Uterus (tissue), 4 donors: Measurements from ENCODE around the gene TIMP3. TPM values are rescaled to one million over a fixed set of nuclear protein-coding genes. Genes with fewer than 3 reads are reported as not detected.

Experiments used
- DNase-seq, 2 donors: peaks; one replicate each; pipeline ENCODE4 v3.0.0-alpha.2; 2019 to 2020
- H3K27ac ChIP-seq, 2 donors: fragments of 200-600 bp; sonication (generic); 1 replicate in 1 of 2; 2 replicates in 1 of 2; pipeline ENCODE4 v1.5.1; 2016 to 2018
- H3K27me3 ChIP-seq, 2 donors: fragments of 200-600 bp; sonication (generic); one replicate each; pipeline ENCODE4 v1.5.1; 2018 to 2019; ENCODE audit warnings: control low read depth in 1 of 2
- H3K36me3 ChIP-seq, 2 donors: fragments of 200-600 bp; sonication (generic); one replicate each; pipeline ENCODE4 v1.5.1; 2019; ENCODE audit warnings: control low read depth in 1 of 2
- H3K4me1 ChIP-seq, 2 donors: fragments of 200-600 bp; sonication (generic); one replicate each; pipeline ENCODE4 v1.5.1; 2018 to 2019; ENCODE audit warnings: control low read depth in 1 of 2
- H3K4me3 ChIP-seq, 2 donors: fragments of 200-600 bp; sonication (generic); 1 replicate in 1 of 2; 2 replicates in 1 of 2; pipeline ENCODE4 v1.5.1; 2018 to 2019; ENCODE audit warnings: mild to moderate bottlenecking in 1 of 2
- H3K9me3 ChIP-seq, 2 donors: fragments of 200-600 bp; sonication (generic); one replicate each; pipeline ENCODE4 v1.5.1; 2019; ENCODE audit warnings: control low read depth in 1 of 2
- POLR2A ChIP-seq, 2 donors: fragments of 450-650 bp; IDR thresholded peaks; one replicate each; pipeline ENCODE4 v1.6.1; 2016; ENCODE audit warnings: antibody characterized with exemption in 2 of 2, mild to moderate bottlenecking in 1 of 2, moderate library complexity in 1 of 2
- intact Hi-C: fragments of 100-400 bp; cut with DNase I; formaldehyde crosslinking; loops from one replicate; pipeline ENCODE4 v1.15.1; 2023; ENCODE audit warnings: low total_unique reads
- total RNA-seq, 4 donors: library from RNA; depleted of rRNA in 3 of 4; stranded (reverse); fragments of >200 nt in 3 of 4; gene quantifications; one replicate each; pipeline versions ENCODE4 v1.1.0 to v1.2.4, GENCODE V29; 2014 to 2023
- TF ChIP-seq, protein P1 (sequence below), 4 experiments: fragments of 200-600 bp in 2 of 4; fragments of 450-650 bp in 2 of 4; sonication (generic) in 2 of 4; IDR thresholded peaks; one replicate each; pipeline ENCODE4 v1.5.1; 2016 to 2019; ENCODE audit warnings: antibody characterized with exemption in 4 of 4, mild to moderate bottlenecking in 2 of 4, moderate library complexity in 1 of 4
- donor health status: DM: yes; HTN: yes; CAD: no.

TIMP3 gene
- total RNA-seq, 4 donors from 2014 or later = 192 to 702 (median 423) TPM

DNA sequence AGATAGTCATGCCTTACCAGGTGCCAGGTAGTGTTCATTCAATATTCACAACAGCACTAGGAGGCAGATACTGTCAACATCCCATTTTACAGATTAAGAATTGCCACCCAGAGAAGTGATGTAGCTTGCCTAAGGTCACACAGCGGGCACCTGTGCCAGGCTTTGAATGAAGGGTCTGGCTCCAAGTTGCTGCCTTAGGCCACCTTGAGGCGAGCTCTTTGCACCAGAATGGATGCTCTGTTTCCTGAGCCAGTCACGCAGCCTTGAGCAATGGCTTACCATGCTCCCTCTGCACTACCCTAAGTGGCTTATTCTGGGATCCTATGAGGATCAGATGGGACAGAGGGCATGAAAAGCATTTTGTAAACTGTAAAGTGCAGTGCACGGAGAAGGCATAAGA, 25.1 kb upstream of the TIMP3 start:
- no peak for DNase-seq
- Histone ChIP-seq H3K27me3 (no peaks in the 10 kb centered on the region), H3K9me3 (no peaks in the 10 kb centered on the region), H3K4me3 (no peak overlapping the region), H3K4me1 (no peaks in the 10 kb centered on the region), H3K36me3 (no peaks in the 10 kb centered on the region), H3K27ac (no peak overlapping the region)
- TF ChIP-seq POLR2A (IDR thresholded peaks at IDR 0.05) = no peak
- TF ChIP-seq, protein P1, sequence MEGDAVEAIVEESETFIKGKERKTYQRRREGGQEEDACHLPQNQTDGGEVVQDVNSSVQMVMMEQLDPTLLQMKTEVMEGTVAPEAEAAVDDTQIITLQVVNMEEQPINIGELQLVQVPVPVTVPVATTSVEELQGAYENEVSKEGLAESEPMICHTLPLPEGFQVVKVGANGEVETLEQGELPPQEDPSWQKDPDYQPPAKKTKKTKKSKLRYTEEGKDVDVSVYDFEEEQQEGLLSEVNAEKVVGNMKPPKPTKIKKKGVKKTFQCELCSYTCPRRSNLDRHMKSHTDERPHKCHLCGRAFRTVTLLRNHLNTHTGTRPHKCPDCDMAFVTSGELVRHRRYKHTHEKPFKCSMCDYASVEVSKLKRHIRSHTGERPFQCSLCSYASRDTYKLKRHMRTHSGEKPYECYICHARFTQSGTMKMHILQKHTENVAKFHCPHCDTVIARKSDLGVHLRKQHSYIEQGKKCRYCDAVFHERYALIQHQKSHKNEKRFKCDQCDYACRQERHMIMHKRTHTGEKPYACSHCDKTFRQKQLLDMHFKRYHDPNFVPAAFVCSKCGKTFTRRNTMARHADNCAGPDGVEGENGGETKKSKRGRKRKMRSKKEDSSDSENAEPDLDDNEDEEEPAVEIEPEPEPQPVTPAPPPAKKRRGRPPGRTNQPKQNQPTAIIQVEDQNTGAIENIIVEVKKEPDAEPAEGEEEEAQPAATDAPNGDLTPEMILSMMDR (IDR thresholded peaks at IDR 0.05) = no peak
- intact Hi-C loops = no loop called here

DNA sequence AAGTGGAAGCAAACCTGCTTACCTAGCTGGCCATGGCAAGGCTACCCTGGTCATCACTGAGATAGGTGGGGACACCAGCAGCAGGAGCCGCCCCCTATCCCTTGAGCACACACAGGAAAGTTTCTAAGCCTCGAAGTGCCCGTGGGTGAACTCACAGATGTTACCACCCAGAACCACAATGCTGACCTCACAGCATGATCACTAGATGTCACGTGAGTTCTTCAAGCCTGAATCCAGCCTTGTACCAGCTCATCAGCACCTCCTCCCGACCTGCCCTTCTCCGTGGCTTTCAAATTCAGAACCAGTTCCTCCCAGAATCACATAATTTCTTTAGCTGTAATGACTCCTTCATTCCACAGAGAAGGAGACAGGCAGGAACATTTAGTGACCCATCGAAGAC, 24.7 kb upstream of the TIMP3 start:
- no peaks in the 10 kb centered on the region for H3K4me1 ChIP-seq
- H3K36me3 ChIP-seq = no peaks in the 10 kb centered on the region
- H3K27me3 ChIP-seq = no peaks in the 10 kb centered on the region
- H3K4me3 ChIP-seq = no peak overlapping the region
- no peak overlapping the region for H3K27ac ChIP-seq
- TF ChIP-seq, protein P1 (IDR thresholded peaks at IDR 0.05) = no peak
- no peak for TF ChIP-seq POLR2A (IDR thresholded peaks at IDR 0.05)
- intact Hi-C loops = no loop called here
- DNase-seq = no peak
- H3K9me3 ChIP-seq = no peaks in the 10 kb centered on the region

DNA sequence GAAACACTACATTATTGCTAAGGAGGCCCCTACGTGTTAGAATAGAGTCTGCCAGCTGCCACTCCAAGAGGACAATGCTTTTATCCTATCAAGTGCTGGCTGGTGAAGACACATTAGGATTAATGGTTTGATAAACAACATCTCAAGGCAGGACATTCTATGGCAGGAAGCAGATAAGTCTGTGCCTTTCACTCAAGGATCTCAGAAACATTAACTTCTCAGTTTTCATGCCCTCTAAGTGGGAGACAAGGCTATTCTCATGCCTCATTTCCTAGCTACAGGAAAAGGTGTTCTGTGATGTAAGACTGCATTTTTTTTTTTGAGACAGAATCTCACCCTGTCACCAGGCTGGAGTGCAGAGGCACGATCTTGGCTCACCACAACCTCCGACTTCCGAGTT, 23.5 kb upstream of the TIMP3 start:
- intact Hi-C loops = no loop called here
- H3K9me3 ChIP-seq = no peaks in the 10 kb centered on the region
- H3K4me3 ChIP-seq = no peak overlapping the region
- H3K36me3 ChIP-seq = no peaks in the 10 kb centered on the region
- H3K27me3 ChIP-seq = no peaks in the 10 kb centered on the region
- H3K4me1 ChIP-seq = no peaks in the 10 kb centered on the region
- TF ChIP-seq, protein P1 (IDR thresholded peaks at IDR 0.05) = no peak
- no peak for TF ChIP-seq POLR2A (IDR thresholded peaks at IDR 0.05)
- no peak overlapping the region for H3K27ac ChIP-seq
- DNase-seq = no peak

DNA sequence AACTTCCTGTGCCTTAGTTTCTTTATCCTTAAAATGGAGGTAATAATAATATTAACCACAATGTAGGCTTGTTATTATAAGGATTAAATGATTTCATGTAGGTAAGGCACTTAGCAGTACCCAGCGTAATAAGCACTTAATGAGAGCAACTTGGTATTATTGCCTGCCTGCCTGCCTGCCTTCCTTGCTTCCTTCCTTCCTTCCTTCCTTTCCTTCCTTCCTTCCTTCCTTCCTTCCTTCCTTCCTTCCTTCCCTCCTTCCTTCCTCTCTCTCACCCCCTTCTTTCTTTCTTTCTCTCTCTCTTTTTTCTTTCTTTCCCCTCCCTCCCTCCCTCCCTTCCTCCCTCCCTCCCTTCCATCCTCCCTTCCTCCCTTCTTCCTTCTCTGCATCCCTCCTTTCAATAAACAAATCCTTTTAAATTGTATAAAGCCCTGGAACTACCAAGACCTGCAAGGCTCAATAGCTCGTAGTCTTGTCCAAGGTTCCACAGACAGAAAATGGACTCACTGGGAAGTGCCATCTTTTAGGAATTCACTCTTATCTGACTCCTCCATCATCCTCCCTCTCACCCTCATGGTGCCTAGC, 20.7 kb upstream of the TIMP3 start:
- Histone ChIP-seq H3K27me3 (no peaks in the 10 kb centered on the region), H3K4me3 (no peak overlapping the region), H3K27ac (peak overlapping the region; percentile 73 to 82), H3K36me3 (no peaks in the 10 kb centered on the region), H3K9me3 (no peaks in the 10 kb centered on the region), H3K4me1 (no peaks in the 10 kb centered on the region)
- DNase-seq = no peak
- TF ChIP-seq, protein P1 (IDR thresholded peaks at IDR 0.05) = no peak
- TF ChIP-seq POLR2A (IDR thresholded peaks at IDR 0.05) = no peak
- intact Hi-C loops = no loop called here

DNA sequence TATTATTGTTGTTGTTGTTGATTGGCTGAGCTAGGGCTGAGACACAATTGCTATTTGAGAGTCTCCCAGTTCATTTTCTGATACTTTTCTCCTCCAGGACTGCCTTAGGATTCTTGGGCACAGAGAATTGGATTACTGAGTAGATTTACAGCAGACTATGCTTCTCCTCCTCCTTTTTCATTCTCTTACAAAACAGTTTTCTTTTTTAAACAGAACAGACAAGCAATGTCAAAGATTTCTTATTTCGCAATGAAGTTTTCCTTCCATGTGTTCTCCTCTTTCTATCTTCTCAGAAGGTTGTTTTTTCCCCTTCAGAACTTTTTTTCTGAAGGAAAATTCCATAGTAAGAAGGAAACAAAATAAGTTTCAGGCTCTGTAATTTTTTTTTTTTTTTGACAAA, 19.8 kb upstream of the TIMP3 start:
- H3K27me3 ChIP-seq = no peaks in the 10 kb centered on the region
- H3K4me3 ChIP-seq = no peak overlapping the region
- no peaks in the 10 kb centered on the region for H3K9me3 ChIP-seq
- peak overlapping the region; percentile 73 to 82 for H3K27ac ChIP-seq
- DNase-seq = no peak
- no peaks in the 10 kb centered on the region for H3K4me1 ChIP-seq
- no peak for TF ChIP-seq POLR2A (IDR thresholded peaks at IDR 0.05)
- TF ChIP-seq, protein P1 (IDR thresholded peaks at IDR 0.05) = no peak
- intact Hi-C loops = no loop called here
- H3K36me3 ChIP-seq = no peaks in the 10 kb centered on the region
